GM19467 (cell line): ENCODE results near the gene TMEM141.
A peak's percentile ranks its signal among the peaks of the same experiment; 100 is the strongest.
"Not testable (repeated sequence)": the region's sequence is repeated elsewhere in the genome, so short reads cannot be mapped to it uniquely, and the experiment has no call there.

Source experiments
- ATAC-seq: cut with Tn5 transposase; IDR thresholded peaks from one replicate; pipeline ENCODE4 v1.9.1; 2021; ENCODE audit warnings: mild to moderate bottlenecking, moderate library complexity; ENCODE audit not compliant: unreplicated experiment

TMEM141 gene

GRCh38 chr9:136773386-136774044 lies 17.6 kb upstream of the TMEM141 start:
- ATAC-seq, result no peak

GRCh38 chr9:136774416-136775045 lies 16.6 kb upstream of the TMEM141 start:
- ATAC-seq, result no peak

DNA sequence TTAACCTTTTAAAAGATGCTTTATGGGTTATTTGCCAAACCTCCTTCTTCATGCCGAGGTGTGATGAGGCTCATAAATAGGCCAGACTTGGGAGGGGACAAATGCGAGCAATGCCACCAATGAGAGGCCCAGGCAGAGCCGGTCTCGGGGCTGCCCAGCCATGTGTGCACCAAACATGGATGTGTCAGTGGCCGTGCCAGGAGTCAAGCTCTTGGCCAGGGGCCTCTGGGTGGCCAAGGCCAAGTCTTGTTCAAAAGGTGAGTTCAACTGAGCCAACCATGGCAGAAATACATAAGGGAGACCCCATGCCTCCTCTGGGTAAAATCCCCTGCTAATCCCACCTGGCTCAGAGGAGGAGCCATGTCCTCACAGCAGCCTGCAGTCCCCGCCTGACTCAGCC lies 16.0 kb upstream of the TMEM141 start:
- no peak for ATAC-seq

- no peak for ATAC-seq
Observed at GRCh38 chr9:136776947-136777346, 14.2 kb upstream of the TMEM141 start.

DNA sequence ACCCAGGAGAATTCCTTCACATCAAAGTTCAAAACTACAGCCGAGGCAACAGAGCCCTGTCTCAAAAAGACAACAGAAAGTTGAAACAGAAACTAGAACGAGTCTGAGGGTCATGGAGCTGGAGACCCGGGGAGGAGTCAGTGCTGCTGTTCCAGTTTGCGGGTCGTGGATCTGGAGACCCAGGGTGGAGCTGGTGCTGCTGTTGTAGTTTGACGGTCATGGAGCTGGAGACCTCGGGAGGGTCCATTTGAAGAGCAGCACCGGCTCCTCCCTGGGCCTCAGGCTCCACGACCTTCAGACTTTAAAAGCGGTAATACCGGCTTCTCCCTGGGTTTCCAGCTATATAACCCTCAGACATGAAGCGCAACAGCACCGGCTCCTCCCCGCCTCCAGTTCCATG lies 13.8 kb upstream of the TMEM141 start:
- no peak for ATAC-seq

- ATAC-seq, result no peak
Observed at GRCh38 chr9:136779808-136780207, 11.3 kb upstream of the TMEM141 start.

DNA sequence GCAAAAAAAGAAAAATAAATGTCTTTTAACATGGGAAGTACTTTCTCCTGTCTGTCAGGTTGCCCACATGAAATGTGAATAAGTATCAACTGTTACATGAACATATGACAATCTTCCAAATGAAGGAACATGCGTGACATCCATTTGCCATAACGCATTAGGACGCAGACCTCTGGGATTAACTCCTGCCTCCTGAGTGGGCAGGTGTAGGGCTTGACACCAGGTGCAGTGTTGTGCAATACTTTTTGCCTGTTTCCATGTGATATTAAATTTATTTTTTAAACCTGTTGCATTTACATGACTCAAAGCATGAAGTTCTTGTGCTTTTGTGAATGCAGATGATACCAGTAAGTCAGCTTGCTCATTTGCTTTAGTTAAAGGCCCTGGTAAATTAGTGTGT lies 8.7 kb upstream of the TMEM141 start:
- no peak for ATAC-seq

DNA sequence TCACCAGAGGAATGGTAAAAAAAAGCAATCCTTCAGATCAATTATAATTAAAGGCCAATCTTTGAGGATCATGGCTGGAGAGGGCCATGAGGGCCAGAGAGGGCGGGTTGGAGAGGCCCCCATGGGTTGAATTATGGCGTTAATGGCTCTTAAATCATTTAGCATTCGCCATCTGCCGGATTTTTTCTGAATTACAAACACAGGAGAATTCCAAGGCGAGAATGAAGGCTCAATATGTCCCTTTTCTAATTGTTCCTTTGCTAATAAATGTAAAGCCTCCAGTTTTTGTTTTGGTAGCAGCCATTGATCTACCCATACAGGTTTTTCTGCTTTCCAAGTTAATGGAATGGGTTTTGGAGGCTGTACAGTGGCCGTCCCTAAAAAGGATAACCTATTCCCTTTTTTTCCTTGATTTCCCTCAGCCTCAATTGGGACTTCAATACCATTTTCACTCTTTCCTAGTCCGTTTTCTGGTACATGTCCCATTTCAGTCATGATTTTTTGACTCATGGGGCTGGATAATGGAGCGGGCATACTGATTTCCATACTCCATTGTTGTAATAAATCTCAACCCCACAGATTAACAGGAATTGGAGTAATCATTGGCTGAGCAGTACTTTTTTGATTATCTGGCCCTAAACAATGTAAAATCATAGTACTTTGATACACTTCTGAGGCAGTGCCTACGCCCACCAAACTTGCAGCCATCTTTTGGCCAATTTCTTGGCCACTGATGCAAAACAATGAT lies 6.7 kb upstream of the TMEM141 start:
- ATAC-seq, result no peak

DNA sequence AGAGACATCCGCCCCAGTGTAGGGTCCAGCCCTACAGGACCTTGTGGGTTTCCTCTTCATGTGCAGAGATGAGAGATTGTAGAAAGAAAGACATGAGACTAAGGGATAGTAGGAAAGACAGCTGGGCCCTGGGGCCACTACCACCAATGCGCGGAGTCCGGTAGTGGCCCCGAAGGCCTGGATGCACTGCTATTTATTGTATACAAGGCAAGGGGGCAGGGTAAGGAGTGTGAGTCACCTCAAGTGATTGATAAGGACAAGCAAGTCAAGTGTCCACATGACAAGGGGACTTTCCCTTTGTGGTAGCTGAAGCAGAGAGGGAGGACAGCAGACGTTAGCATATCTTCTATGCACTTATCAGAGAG lies 6.2 kb upstream of the TMEM141 start:
- no peak for ATAC-seq

GRCh38 chr9:136785565-136786355 lies 5.4 kb upstream of the TMEM141 start:
- ATAC-seq, result not testable (repeated sequence)

DNA sequence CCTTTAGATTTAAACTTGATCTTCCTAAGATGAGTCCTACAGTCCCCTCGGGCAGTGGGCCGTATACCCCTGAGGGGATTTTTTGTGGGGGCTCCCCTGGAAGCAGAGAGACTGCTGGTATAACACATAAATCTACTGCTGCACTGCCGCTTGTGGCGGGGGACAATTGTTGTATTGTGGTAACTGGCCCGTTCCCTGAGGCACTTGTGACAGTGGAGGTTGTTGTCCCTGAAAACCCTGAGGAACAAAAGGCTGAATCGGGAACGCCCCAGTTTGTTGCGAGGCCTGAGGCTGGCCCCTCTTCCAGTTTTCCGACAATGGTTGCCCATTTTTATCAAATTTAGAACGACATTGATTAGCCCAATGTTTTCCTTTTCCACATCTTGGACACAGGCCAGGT lies 4.7 kb upstream of the TMEM141 start:
- ATAC-seq, result no peak

- not testable (repeated sequence) for ATAC-seq
Observed at GRCh38 chr9:136786983-136787382, 4.2 kb upstream of the TMEM141 start.

DNA sequence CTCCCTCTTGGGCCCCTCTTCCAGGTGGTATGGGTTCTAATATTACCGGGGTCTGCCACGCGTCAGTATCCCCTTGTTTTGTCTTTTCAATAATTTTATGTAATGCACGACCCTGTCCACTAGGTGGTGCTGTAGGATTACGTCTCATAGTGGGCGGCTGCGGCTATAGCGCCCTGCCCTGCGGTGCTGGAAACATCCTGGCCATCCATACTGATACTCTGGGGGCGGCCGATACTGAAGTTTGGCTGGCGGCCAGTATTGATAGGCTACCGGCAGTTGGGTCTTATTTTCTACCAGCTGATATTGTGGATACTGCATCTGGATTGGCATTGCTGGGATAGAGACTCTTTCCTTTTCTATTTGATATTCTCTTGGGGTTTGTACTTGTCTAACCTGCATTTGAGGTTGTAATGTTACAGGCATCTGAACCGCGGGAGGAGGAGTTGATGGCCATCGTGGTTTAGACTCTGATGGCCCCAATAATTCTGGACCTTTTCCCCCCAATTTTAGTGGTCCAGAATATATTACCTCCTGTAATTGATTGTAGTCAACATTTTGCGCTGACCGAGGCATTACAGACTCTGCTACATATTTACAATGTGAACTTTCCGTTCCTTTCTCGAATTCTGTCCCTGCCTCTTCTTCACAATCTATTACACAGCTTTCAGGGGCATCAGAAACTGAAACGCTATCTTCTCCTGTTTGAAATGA lies 3.3 kb upstream of the TMEM141 start:
- no peak for ATAC-seq

GRCh38 chr9:136788644-136789522 lies 2.3 kb upstream of the TMEM141 start:
- ATAC-seq, result not testable (repeated sequence)

DNA sequence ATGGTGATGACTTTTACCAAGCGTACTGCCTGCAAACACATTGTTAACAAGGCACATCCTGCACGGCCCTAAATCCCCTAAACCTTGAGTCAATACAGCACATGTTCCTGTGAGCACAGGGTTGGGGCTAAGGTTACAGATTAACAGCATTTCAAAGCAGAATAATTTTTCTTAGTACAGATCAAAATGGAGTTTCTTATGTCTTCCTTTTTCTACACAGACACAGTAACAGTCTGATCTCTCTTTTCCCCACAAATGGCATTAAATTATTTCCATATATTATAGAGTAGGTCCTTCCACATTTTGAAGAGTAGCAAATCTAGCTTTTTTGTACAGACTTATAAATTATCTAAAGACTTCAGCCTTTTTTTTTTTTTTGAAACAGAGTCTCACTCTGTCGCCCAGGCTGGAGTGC lies 1.6 kb upstream of the TMEM141 start:
- no peak for ATAC-seq

DNA sequence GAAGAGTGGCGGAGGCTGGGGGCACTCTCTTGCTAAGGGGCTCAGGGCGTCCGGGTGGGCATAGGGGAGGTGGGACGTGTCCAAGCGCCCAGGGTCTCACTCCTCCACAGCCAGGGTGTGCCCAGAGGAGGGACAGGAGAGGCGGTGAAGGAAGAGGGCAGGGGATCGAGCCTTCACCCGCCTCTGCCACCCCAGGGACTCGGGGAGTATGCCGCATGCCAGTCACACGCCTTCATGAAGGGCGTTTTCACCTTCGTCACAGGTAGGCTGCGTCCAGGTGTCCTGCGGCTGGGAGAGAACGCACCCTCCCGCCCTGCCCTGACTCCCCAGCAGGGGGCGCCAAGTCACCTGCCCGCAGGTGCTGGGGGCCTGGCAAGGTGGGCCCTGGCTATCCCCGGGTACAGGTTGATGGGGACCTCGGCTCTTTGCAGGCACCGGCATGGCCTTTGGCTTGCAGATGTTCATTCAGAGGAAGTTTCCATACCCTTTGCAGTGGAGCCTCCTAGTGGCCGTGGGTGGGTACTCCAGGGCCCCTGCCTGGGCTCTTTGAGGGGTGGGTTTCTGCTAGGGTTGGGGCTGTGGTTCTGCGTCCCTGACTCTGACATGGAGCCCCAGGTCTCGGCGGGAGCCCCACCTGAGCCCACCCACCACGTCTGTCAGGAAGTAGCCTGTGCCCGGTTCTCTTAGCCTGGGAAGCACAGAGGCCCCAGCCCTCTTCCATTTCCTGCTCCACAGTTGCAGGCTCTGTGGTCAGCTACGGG lies 552 bp downstream of the TMEM141 start:
- ATAC-seq, result peak; percentile 12

GRCh38 chr9:136792321-136793085 lies 1.4 kb downstream of the TMEM141 start:
- ATAC-seq, result no peak
